ENCODE data around the gene NFKBIE.
"Not testable (repeated sequence)": the region's sequence is repeated elsewhere in the genome, so short reads cannot be mapped to it uniquely, and the experiment has no call there.

Gene NFKBIE

DNA sequence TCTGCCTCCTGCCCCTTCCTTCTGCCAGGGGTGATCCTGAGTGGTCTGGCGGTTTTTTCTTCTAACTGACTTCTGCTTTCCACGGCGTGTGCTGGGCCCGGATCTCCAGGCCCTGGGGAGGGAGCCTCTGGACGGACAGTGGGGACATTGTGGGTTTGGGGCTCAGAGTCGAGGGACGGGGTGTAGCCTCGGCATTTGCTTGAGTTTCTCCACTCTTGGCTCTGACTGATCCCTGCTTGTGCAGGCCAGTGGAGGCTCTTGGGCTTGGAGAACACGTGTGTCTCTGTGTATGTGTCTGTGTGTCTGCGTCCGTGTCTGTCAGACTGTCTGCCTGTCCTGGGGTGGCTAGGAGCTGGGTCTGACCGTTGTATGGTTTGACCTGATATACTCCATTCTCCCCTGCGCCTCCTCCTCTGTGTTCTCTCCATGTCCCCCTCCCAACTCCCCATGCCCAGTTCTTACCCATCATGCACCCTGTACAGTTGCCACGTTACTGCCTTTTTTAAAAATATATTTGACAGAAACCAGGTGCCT, 31.7 kb downstream of the NFKBIE start:
- no peaks in the 10 kb centered on the region for H4K20me1 ChIP-seq (ENCODE audit: insufficient read depth, low read length, poor library complexity, severe bottlenecking)
- H3K36me3 ChIP-seq (ENCODE audit: insufficient read depth, low read length) = peaks cover 5% of the 10 kb centered on the region; the same call in 1 of the 2 replicates
- TF ChIP-seq CTCF (conservative IDR thresholded peaks at IDR 0.05; ENCODE audit: low read length) (no peak), EZH2phosphoT487 (IDR thresholded peaks at IDR 0.05; ENCODE audit: borderline replicate concordance) (no peak)
- H3K4me2 ChIP-seq (ENCODE audit: low read depth, low read length, poor library complexity, severe bottlenecking) = no peak overlapping the region
- H3K27me3 ChIP-seq (ENCODE audit: insufficient read depth, low read length, poor library complexity, severe bottlenecking) = no peaks in the 10 kb centered on the region
- H3K79me2 ChIP-seq (ENCODE audit: insufficient read depth, low read length) = no peaks in the 10 kb centered on the region
- no peak overlapping the region for H3K4me3 ChIP-seq (ENCODE audit: low read length, poor library complexity, severe bottlenecking)
- no peaks in the 10 kb centered on the region for H3K9me3 ChIP-seq (ENCODE audit: insufficient read depth, low read depth, low read length)
- no peaks in the 10 kb centered on the region for H3K9me2 ChIP-seq (replicated peaks; ENCODE audit: low read depth, low read length)
- H3K4me1 ChIP-seq (ENCODE audit: insufficient read depth, low read length, poor library complexity, severe bottlenecking) = no peaks in the 10 kb centered on the region
- H3F3A ChIP-seq (ENCODE audit: low read depth) = no peaks in the 10 kb centered on the region
- H2AFZ ChIP-seq (ENCODE audit: low read length) = no peak overlapping the region
- H3K9ac ChIP-seq (ENCODE audit: low read depth, low read length, poor library complexity, severe bottlenecking) = no peak overlapping the region

- no peaks in the 10 kb centered on the region for H4K20me1 ChIP-seq (ENCODE audit: insufficient read depth, low read length, poor library complexity, severe bottlenecking)
- no peaks in the 10 kb centered on the region for H3K9me3 ChIP-seq (ENCODE audit: insufficient read depth, low read depth, low read length)
- no peaks in the 10 kb centered on the region for H3K4me1 ChIP-seq (ENCODE audit: insufficient read depth, low read length, poor library complexity, severe bottlenecking)
- no peak overlapping the region for H3K4me3 ChIP-seq (ENCODE audit: low read length, poor library complexity, severe bottlenecking)
- no peaks in the 10 kb centered on the region for H3K79me2 ChIP-seq (ENCODE audit: insufficient read depth, low read length)
- no peak for TF ChIP-seq EZH2phosphoT487 (IDR thresholded peaks at IDR 0.05; ENCODE audit: borderline replicate concordance)
- TF ChIP-seq CTCF (conservative IDR thresholded peaks at IDR 0.05; ENCODE audit: low read length) = no peak
- no peaks in the 10 kb centered on the region for H3F3A ChIP-seq (ENCODE audit: low read depth)
- H2AFZ ChIP-seq (ENCODE audit: low read length) = no peak overlapping the region
- no peak overlapping the region for H3K4me2 ChIP-seq (ENCODE audit: low read depth, low read length, poor library complexity, severe bottlenecking)
- no peaks in the 10 kb centered on the region for H3K27me3 ChIP-seq (ENCODE audit: insufficient read depth, low read length, poor library complexity, severe bottlenecking)
- no peaks in the 10 kb centered on the region for H3K9me2 ChIP-seq (replicated peaks; ENCODE audit: low read depth, low read length)
- no peak overlapping the region for H3K9ac ChIP-seq (ENCODE audit: low read depth, low read length, poor library complexity, severe bottlenecking)
- peaks cover 5% of the 10 kb centered on the region; the same call in 1 of the 2 replicates for H3K36me3 ChIP-seq (ENCODE audit: insufficient read depth, low read length)
Observed at GRCh38 chr6:44232676-44233566, 32.4 kb downstream of the NFKBIE start.

GRCh38 chr6:44231426-44231825, 33.9 kb downstream of the NFKBIE start:
- not testable (repeated sequence) for H3K27me3 ChIP-seq (ENCODE audit: insufficient read depth, low read length, poor library complexity, severe bottlenecking); H3F3A ChIP-seq (ENCODE audit: low read depth); H3K9me3 ChIP-seq (ENCODE audit: insufficient read depth, low read depth, low read length); H2AFZ ChIP-seq (ENCODE audit: low read length); H3K9me2 ChIP-seq (replicated peaks; ENCODE audit: low read depth, low read length); H3K36me3 ChIP-seq (ENCODE audit: insufficient read depth, low read length); H3K4me3 ChIP-seq (ENCODE audit: low read length, poor library complexity, severe bottlenecking); H3K4me1 ChIP-seq (ENCODE audit: insufficient read depth, low read length, poor library complexity, severe bottlenecking); H3K9ac ChIP-seq (ENCODE audit: low read depth, low read length, poor library complexity, severe bottlenecking); H4K20me1 ChIP-seq (ENCODE audit: insufficient read depth, low read length, poor library complexity, severe bottlenecking); H3K4me2 ChIP-seq (ENCODE audit: low read depth, low read length, poor library complexity, severe bottlenecking)
- peaks cover 11% of the 10 kb centered on the region; the same call in 1 of the 2 replicates for H3K79me2 ChIP-seq (ENCODE audit: insufficient read depth, low read length)
